Panc1 (cell line): ENCODE results near the gene KCP. TPM values are rescaled to one million over a fixed set of nuclear protein-coding genes. Genes with fewer than 3 reads are reported as not detected.

Source experiments
- ATAC-seq: fragments of 200-7000 bp; cut with Tn5 transposase; 2 replicates; pipeline ENCODE4 v1.9.1; 2020; ENCODE audit warnings: mild to moderate bottlenecking, moderate library complexity
- BruUV-seq: library from RNA; stranded (reverse); fragments of 400-500 nt; replicated peaks from 2 replicates; lab custom pipeline; 2021; lab: Mats Ljungman, UMichigan
- CTCF ChIA-PET: fragments of 300-600 bp; sonication (Branson Sonifier 250); formaldehyde crosslinking; loops from one replicate; lab custom pipeline; 2022; ENCODE audit warnings: antibody characterized with exemption; lab: Charles Lee
- POLR2A ChIA-PET: fragments of 300-600 bp; sonication (Branson Sonifier 250); formaldehyde crosslinking; loops from one replicate; lab custom pipeline; 2022; ENCODE audit warnings: antibody characterized with exemption; lab: Charles Lee
- DNase-seq: peaks from one replicate; pipeline ENCODE4 v3.0.0-alpha.2; 2010; ENCODE audit warnings: low read depth, low spot score
- H3K27ac ChIP-seq: 2 replicates; pipeline ENCODE4 v1.5.1; 2011; ENCODE audit warnings: mild to moderate bottlenecking, low read length, inconsistent platforms
- H3K27me3 ChIP-seq: fragments of 200-500 bp; sonication (Bioruptor generic); 2 replicates; pipeline ENCODE4 v1.6.0; 2014; ENCODE audit warnings: low read length, inconsistent platforms; ENCODE audit not compliant: control insufficient read depth, insufficient read depth
- H3K36me3 ChIP-seq: fragments of 200-500 bp; sonication (Bioruptor generic); 2 replicates; pipeline ENCODE4 v1.5.1; 2014; ENCODE audit warnings: inconsistent platforms, mild to moderate bottlenecking, low read length, moderate library complexity; ENCODE audit not compliant: control insufficient read depth, insufficient read depth
- H3K4me1 ChIP-seq: 2 replicates; pipeline ENCODE4 v1.5.1; 2011; ENCODE audit warnings: inconsistent platforms, mild to moderate bottlenecking, low read length, moderate library complexity; ENCODE audit not compliant: control insufficient read depth, insufficient read depth
- H3K4me3 ChIP-seq, 2 experiments: 2 replicates each; pipeline ENCODE4 v1.5.1; 2011 to 2012; ENCODE audit warnings: low read depth in 2 of 2, low read length in 2 of 2, mild to moderate bottlenecking in 2 of 2, inconsistent platforms in 1 of 2, moderate library complexity in 1 of 2
- H3K9me3 ChIP-seq: fragments of 200-500 bp; sonication (Bioruptor generic); 2 replicates; pipeline ENCODE4 v1.5.1; 2014; ENCODE audit warnings: low read depth, mild to moderate bottlenecking, inconsistent platforms, low read length, moderate library complexity; ENCODE audit not compliant: control insufficient read depth, insufficient read depth
- POLR2AphosphoS5 ChIP-seq: IDR thresholded peaks from 2 replicates; pipeline ENCODE4 v1.6.1; 2012; ENCODE audit warnings: mild to moderate bottlenecking, low read depth, low read length, moderate library complexity
- SIN3A ChIP-seq: IDR thresholded peaks from 2 replicates; pipeline ENCODE4 v1.6.1; 2012; ENCODE audit warnings: low read depth, mild to moderate bottlenecking, low read length, moderate library complexity, borderline replicate concordance; ENCODE audit not compliant: insufficient read depth
- TCF7L2 ChIP-seq: IDR thresholded peaks from 2 replicates; pipeline ENCODE4 v1.6.1; 2011; ENCODE audit warnings: mild to moderate bottlenecking, low read depth, low read length, inconsistent platforms
- in situ Hi-C: cut with HindIII; loops from 2 replicates; pipeline ENCODE4 v1.10.0; 2016; ENCODE audit warnings: low sequenced_read_pairs, low pct_unique_long_range_greater_than_20kb
- intact Hi-C: fragments of 100-400 bp; cut with micrococcal nuclease; formaldehyde crosslinking; loops from one replicate; pipeline ENCODE4 v1.10.0; 2022; ENCODE audit not compliant: unreplicated experiment
- total RNA-seq: library from RNA; stranded (reverse); gene quantifications from one replicate; pipeline ENCODE4 v1.2.1, GENCODE V29; 2021; ENCODE audit not compliant: unreplicated experiment
- TF ChIP-seq, protein P1 (sequence below), 2 experiments: IDR thresholded peaks; 2 replicates each; pipeline ENCODE4 v1.6.1; 2011 to 2012; ENCODE audit warnings: low read depth in 2 of 2, control low read depth in 1 of 2, low read length in 1 of 2, mild to moderate bottlenecking in 1 of 2, moderate library complexity in 1 of 2; ENCODE audit not compliant: insufficient read depth in 1 of 2
- TF ChIP-seq, protein P2 (sequence below): fragments of 450-650 bp; IDR thresholded peaks from 2 replicates; pipeline ENCODE4 v1.5.1; 2017; ENCODE audit warnings: mild to moderate bottlenecking

The KCP gene
- total RNA-seq, 1 experiment from 2014 or later: 0.13 TPM

DNA sequence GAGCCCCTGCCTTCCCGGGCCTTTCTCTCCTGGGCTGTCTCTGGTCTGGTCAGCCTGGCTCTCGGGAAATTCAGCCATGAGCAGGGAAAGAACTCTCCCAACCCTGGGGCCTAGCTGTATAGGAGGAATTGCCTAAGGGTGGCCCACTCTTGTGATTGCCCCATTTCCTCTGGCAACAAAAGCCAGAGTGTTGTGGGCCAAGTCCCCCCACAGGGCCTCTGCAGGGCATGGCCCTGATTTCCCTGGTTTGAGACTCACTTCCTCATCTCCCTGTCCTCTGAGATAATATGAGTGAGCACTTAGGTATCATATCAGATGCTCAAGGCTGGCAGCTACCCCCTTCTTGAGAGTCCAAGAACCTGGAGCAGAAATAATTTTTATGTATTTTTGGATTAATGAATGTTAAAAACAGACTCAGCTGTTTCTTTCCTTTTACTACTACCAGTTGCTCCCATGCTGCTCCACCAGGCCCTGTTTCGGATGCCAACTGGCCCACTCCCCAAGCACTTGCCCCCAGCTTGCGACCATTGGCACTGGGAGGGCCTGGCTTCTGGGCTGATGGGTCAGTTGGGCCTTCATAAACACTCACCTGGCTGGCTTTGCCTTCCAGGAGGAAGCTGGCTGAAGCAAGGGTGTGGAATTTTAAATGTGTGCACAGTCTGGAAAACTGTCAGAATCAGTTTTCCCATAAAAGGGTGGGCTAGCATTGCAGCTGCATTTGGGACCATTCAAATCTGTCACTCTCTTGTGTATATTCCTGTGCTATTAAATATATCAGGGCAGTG, 38.7 kb upstream of the KCP start:
- POLR2A ChIA-PET: no interaction called here
- in situ Hi-C loops: no loop called here

DNA sequence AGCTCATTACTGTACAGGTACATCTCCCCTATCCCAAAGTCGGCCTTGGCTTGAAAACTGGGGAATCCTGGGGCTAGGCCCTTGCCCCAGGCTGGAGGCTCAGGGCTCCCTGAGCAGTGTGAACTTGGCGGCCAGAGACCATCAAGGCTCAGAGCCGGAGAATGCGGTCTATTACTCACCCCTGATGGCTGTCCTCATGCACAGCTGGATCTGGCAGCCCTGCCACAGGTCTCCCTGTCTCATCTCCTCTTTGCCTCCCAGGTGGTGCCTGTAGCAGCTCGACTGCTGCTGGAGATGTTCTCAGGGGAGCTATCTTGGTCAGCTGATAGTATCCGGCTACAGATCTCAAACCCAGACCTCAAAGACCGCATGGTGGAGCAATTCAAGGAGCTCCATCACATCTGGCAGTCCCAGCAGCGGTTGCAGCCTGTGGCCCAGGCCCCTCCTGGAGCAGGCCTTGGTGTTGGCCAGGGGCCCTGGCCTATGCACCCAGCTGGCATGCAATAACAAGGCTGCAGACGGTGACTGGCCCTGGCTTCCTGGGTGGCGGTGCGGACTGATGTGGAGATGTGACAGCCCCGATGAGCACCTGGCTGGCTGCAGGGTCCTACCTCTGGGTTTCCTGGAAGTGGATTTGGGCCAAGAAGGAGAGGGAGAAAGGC, 37.9 kb upstream of the KCP start:
- H3K9me3 ChIP-seq: no peaks in the 10 kb centered on the region
- H3K4me1 ChIP-seq: no peaks in the 10 kb centered on the region
- no peak for TF ChIP-seq POLR2AphosphoS5
- TF ChIP-seq, protein P1, sequence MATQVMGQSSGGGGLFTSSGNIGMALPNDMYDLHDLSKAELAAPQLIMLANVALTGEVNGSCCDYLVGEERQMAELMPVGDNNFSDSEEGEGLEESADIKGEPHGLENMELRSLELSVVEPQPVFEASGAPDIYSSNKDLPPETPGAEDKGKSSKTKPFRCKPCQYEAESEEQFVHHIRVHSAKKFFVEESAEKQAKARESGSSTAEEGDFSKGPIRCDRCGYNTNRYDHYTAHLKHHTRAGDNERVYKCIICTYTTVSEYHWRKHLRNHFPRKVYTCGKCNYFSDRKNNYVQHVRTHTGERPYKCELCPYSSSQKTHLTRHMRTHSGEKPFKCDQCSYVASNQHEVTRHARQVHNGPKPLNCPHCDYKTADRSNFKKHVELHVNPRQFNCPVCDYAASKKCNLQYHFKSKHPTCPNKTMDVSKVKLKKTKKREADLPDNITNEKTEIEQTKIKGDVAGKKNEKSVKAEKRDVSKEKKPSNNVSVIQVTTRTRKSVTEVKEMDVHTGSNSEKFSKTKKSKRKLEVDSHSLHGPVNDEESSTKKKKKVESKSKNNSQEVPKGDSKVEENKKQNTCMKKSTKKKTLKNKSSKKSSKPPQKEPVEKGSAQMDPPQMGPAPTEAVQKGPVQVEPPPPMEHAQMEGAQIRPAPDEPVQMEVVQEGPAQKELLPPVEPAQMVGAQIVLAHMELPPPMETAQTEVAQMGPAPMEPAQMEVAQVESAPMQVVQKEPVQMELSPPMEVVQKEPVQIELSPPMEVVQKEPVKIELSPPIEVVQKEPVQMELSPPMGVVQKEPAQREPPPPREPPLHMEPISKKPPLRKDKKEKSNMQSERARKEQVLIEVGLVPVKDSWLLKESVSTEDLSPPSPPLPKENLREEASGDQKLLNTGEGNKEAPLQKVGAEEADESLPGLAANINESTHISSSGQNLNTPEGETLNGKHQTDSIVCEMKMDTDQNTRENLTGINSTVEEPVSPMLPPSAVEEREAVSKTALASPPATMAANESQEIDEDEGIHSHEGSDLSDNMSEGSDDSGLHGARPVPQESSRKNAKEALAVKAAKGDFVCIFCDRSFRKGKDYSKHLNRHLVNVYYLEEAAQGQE (IDR thresholded peaks at IDR 0.05; ENCODE audit: insufficient read depth in 1 of 2, low read depth in 2 of 2, low read length in 1 of 2): no peak
- TF ChIP-seq SIN3A: no peak
- TF ChIP-seq TCF7L2: no peak
- TF ChIP-seq, protein P2, sequence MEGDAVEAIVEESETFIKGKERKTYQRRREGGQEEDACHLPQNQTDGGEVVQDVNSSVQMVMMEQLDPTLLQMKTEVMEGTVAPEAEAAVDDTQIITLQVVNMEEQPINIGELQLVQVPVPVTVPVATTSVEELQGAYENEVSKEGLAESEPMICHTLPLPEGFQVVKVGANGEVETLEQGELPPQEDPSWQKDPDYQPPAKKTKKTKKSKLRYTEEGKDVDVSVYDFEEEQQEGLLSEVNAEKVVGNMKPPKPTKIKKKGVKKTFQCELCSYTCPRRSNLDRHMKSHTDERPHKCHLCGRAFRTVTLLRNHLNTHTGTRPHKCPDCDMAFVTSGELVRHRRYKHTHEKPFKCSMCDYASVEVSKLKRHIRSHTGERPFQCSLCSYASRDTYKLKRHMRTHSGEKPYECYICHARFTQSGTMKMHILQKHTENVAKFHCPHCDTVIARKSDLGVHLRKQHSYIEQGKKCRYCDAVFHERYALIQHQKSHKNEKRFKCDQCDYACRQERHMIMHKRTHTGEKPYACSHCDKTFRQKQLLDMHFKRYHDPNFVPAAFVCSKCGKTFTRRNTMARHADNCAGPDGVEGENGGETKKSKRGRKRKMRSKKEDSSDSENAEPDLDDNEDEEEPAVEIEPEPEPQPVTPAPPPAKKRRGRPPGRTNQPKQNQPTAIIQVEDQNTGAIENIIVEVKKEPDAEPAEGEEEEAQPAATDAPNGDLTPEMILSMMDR: no peak
- ATAC-seq (peak; percentile 25; the same call in 1 of the 2 replicates), DNase-seq (no peak)
- BruUV-seq: no TSS peak
- CTCF ChIA-PET: no interaction called here
- no peak overlapping the region for H3K27ac ChIP-seq
- in situ Hi-C loops (no loop called here), intact Hi-C loops (no loop called here)
- no peak overlapping the region for H3K4me3 ChIP-seq
- POLR2A ChIA-PET: no interaction called here
- no peaks in the 10 kb centered on the region for H3K27me3 ChIP-seq
- peaks cover 7% of the 10 kb centered on the region for H3K36me3 ChIP-seq

More for the DNA sequence above, 38.7 kb upstream of the KCP start:
- CTCF ChIA-PET: no interaction called here
- Histone ChIP-seq H3K4me1 (no peaks in the 10 kb centered on the region), H3K27me3 (no peaks in the 10 kb centered on the region), H3K27ac (no peak overlapping the region), H3K9me3 (no peaks in the 10 kb centered on the region), H3K36me3 (peaks cover 13% of the 10 kb centered on the region), H3K4me3 (no peak overlapping the region)
- BruUV-seq: no TSS peak
- intact Hi-C loops: no loop called here
- ATAC-seq (peak; percentile 14; the same call in 1 of the 2 replicates), DNase-seq (no peak)
- TF ChIP-seq, protein P1 (IDR thresholded peaks at IDR 0.05; ENCODE audit: insufficient read depth in 1 of 2, low read depth in 2 of 2, low read length in 1 of 2): no peak
- TF ChIP-seq POLR2AphosphoS5: no peak; the same call in 1 of the 2 replicates
- TF ChIP-seq SIN3A: no peak
- TF ChIP-seq TCF7L2: no peak
- TF ChIP-seq, protein P2: no peak
